PC-3 (cell line): ENCODE measurements around the gene LRRC8E. TPM values are rescaled to one million over a fixed set of nuclear protein-coding genes. Genes with fewer than 3 reads are reported as not detected.

Experiments
- ATAC-seq: fragments of 200-7000 bp; cut with Tn5 transposase; 2 replicates; pipeline ENCODE4 v1.9.1; 2020; ENCODE audit warnings: mild to moderate bottlenecking, moderate library complexity
- BruUV-seq: library from RNA; stranded (reverse); fragments of 400-500 nt; replicated peaks from 2 replicates; lab custom pipeline; 2021; lab: Mats Ljungman, UMichigan
- CTCF ChIA-PET: fragments of 300-600 bp; sonication (Branson Sonifier 250); formaldehyde crosslinking; loops from one replicate; lab custom pipeline; 2022; ENCODE audit warnings: antibody characterized with exemption; lab: Charles Lee
- POLR2A ChIA-PET: fragments of 300-600 bp; sonication (Branson Sonifier 250); formaldehyde crosslinking; loops from one replicate; lab custom pipeline; 2022; ENCODE audit warnings: antibody characterized with exemption; ENCODE audit not compliant: unreplicated experiment; lab: Charles Lee
- DNase-seq: peaks from one replicate; pipeline ENCODE4 v3.0.0-alpha.2; 2015
- H2AFZ ChIP-seq: fragments of 300-600 bp; sonication (generic); 2 replicates; pipeline ENCODE4 v1.6.0; 2016; ENCODE audit warnings: antibody characterized with exemption, low read length
- H3F3A ChIP-seq: fragments of 300-600 bp; sonication (generic); one replicate; pipeline ENCODE4 v1.6.0; 2017; ENCODE audit warnings: antibody characterized with exemption, low read length, control low read depth, mild to moderate bottlenecking; ENCODE audit not compliant: unreplicated experiment
- H3K27ac ChIP-seq: fragments of 300-600 bp; sonication (generic); 2 replicates; pipeline ENCODE4 v1.5.1; 2016; ENCODE audit warnings: mild to moderate bottlenecking, low read length
- H3K27me3 ChIP-seq: fragments of 300-600 bp; sonication (generic); 2 replicates; pipeline ENCODE4 v1.6.1; 2016; ENCODE audit warnings: low read length, mixed read lengths
- H3K36me3 ChIP-seq: fragments of 300-600 bp; sonication (generic); 2 replicates; pipeline ENCODE4 v1.6.1; 2016; ENCODE audit warnings: low read depth, mixed run types, low read length, mixed read lengths
- H3K4me1 ChIP-seq: fragments of 300-600 bp; sonication (generic); 2 replicates; pipeline ENCODE4 v1.5.1; 2016; ENCODE audit warnings: low read length; ENCODE audit not compliant: insufficient read depth
- H3K4me2 ChIP-seq: fragments of 300-600 bp; sonication (generic); 2 replicates; pipeline ENCODE4 v1.6.0; 2016; ENCODE audit warnings: low read length
- H3K4me3 ChIP-seq: fragments of 300-600 bp; sonication (generic); 2 replicates; pipeline ENCODE4 v1.5.1; 2016; ENCODE audit warnings: mild to moderate bottlenecking, low read length, mixed read lengths
- H3K79me2 ChIP-seq: fragments of 300-600 bp; sonication (generic); 2 replicates; pipeline ENCODE4 v1.6.1; 2017; ENCODE audit warnings: low read length, mixed read lengths
- H3K9ac ChIP-seq: fragments of 300-600 bp; sonication (generic); 2 replicates; pipeline ENCODE4 v1.6.0; 2016; ENCODE audit warnings: mild to moderate bottlenecking, low read length
- H3K9me2 ChIP-seq: fragments of 300-600 bp; sonication (generic); replicated peaks from 2 replicates; pipeline ENCODE4 v1.6.1; 2016; ENCODE audit warnings: mixed run types, low read length, mixed read lengths
- H3K9me3 ChIP-seq: fragments of 300-600 bp; sonication (generic); 2 replicates; pipeline ENCODE4 v1.6.1; 2016; ENCODE audit warnings: low read length, mixed read lengths
- H4K20me1 ChIP-seq: fragments of 300-600 bp; sonication (generic); 2 replicates; pipeline ENCODE4 v1.6.1; 2016; ENCODE audit warnings: low read length, mixed read lengths
- EZH2 ChIP-seq: fragments of 300-600 bp; sonication (generic); IDR thresholded peaks from one replicate; pipeline ENCODE4 v1.6.1; 2017; ENCODE audit warnings: antibody characterized with exemption, mild to moderate bottlenecking, low read length; ENCODE audit not compliant: unreplicated experiment
- EZH2phosphoT487 ChIP-seq: fragments of 300-600 bp; sonication (generic); IDR thresholded peaks from 2 replicates; pipeline ENCODE4 v1.6.1; 2018; ENCODE audit warnings: mild to moderate bottlenecking, antibody characterized with exemption, low read length, borderline replicate concordance
- intact Hi-C: fragments of 100-400 bp; cut with micrococcal nuclease; formaldehyde crosslinking; loops from 2 replicates; pipeline ENCODE4 v1.9.0; 2023
- total RNA-seq: library from RNA; depleted of rRNA; stranded (reverse); fragments of >200 nt; gene quantifications from 2 replicates; pipeline ENCODE4 v1.2.3, GENCODE V29; 2014
- TF ChIP-seq, protein P1 (sequence below): fragments of 300-600 bp; sonication (generic); conservative IDR thresholded peaks from 2 replicates; pipeline ENCODE4 v1.5.1; 2017; ENCODE audit warnings: antibody characterized with exemption, low read depth, mild to moderate bottlenecking, low read length

LRRC8E gene
- total RNA-seq, 1 experiment from 2014 or later = 30.8 TPM

GRCh38 chr19:7883105-7883504 lies 5.2 kb upstream of the LRRC8E start:
- no peaks in the 10 kb centered on the region for H3K9me2 ChIP-seq
- CTCF ChIA-PET = interaction anchor here (0.6 kb wide), 1 partner anchor 498 kb away, joined by 3 read pairs; no protein-coding TSS in a partner anchor
- no peak for ATAC-seq

DNA sequence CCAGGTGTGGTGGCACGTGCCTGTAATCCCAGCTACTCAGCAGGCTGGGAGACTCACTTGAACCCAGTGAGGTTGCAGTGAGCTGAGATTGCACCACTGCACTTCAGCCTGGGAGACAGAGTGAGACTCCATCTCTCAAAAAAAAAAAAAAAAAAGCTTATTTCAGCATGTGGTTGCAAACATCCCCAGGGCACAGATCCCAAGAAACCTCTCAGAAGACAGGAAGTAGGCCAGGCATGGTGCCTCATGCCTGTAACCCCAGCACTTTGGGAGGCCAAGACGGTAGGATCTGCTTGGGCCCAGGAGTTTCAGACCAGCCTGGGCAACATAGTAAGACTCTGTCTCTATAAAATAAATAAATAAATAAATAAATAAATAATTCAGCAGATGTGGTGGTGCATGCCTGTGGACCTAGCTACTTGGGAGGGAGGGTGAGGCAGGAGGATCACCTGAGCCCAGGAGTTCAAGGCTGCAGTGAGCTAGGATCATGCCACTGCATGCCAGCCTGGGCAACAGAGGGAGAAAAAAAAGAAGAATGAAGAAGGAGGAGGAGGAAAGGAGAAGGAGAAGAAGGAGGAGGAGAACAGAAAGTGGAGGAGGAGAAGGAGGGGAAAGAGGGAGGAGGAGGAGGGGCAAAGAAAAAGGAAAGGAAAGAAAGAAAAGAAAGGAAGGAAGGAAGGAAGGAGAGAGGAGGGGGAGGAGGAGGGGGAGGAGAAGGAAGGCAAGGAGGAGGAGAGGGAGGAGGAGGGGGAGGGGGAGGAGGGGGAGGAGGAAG lies 4.3 kb upstream of the LRRC8E start:
- intact Hi-C loops = no loop called here
- BruUV-seq = no TSS peak
- no peak overlapping the region for H3K27ac ChIP-seq
- ChIA-PET CTCF (interaction anchor here (0.6 kb wide), 1 partner anchor 499 kb away, joined by 3 read pairs; no protein-coding TSS in a partner anchor), POLR2A (no interaction called here)
- peaks cover 7% of the 10 kb centered on the region for H3K4me1 ChIP-seq
- H3K9ac ChIP-seq = no peak overlapping the region
- no peaks in the 10 kb centered on the region for H3K27me3 ChIP-seq
- DNase-seq = no peak
- H4K20me1 ChIP-seq = no peaks in the 10 kb centered on the region
- H3K36me3 ChIP-seq = no peaks in the 10 kb centered on the region
- H3K4me2 ChIP-seq = no peak overlapping the region
- no peaks in the 10 kb centered on the region for H3K9me3 ChIP-seq
- TF ChIP-seq EZH2phosphoT487 (no peak), EZH2 (no peak)
- TF ChIP-seq, protein P1, sequence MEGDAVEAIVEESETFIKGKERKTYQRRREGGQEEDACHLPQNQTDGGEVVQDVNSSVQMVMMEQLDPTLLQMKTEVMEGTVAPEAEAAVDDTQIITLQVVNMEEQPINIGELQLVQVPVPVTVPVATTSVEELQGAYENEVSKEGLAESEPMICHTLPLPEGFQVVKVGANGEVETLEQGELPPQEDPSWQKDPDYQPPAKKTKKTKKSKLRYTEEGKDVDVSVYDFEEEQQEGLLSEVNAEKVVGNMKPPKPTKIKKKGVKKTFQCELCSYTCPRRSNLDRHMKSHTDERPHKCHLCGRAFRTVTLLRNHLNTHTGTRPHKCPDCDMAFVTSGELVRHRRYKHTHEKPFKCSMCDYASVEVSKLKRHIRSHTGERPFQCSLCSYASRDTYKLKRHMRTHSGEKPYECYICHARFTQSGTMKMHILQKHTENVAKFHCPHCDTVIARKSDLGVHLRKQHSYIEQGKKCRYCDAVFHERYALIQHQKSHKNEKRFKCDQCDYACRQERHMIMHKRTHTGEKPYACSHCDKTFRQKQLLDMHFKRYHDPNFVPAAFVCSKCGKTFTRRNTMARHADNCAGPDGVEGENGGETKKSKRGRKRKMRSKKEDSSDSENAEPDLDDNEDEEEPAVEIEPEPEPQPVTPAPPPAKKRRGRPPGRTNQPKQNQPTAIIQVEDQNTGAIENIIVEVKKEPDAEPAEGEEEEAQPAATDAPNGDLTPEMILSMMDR = no peak
- H3K4me3 ChIP-seq = no peak overlapping the region
- no peaks in the 10 kb centered on the region for H3K9me2 ChIP-seq
- no peak overlapping the region for H2AFZ ChIP-seq
- H3K79me2 ChIP-seq = peaks cover 6% of the 10 kb centered on the region
- ATAC-seq = no peak
- no peaks in the 10 kb centered on the region for H3F3A ChIP-seq

More at GRCh38 chr19:7883105-7883504, 5.2 kb upstream of the LRRC8E start:
- no peak for TF ChIP-seq EZH2phosphoT487
- TF ChIP-seq EZH2 = no peak
- TF ChIP-seq, protein P1 = no peak
- no peak overlapping the region for H3K4me2 ChIP-seq
- H3K9ac ChIP-seq = no peak overlapping the region
- H3K27me3 ChIP-seq = no peaks in the 10 kb centered on the region
- no peaks in the 10 kb centered on the region for H3K79me2 ChIP-seq
- H3K9me3 ChIP-seq = no peaks in the 10 kb centered on the region
- no TSS peak for BruUV-seq
- no peak overlapping the region for H2AFZ ChIP-seq
- DNase-seq = no peak
- H3K27ac ChIP-seq = no peak overlapping the region
- no peaks in the 10 kb centered on the region for H3K36me3 ChIP-seq
- no peaks in the 10 kb centered on the region for H4K20me1 ChIP-seq
- intact Hi-C loops = no loop called here
- no peak overlapping the region for H3K4me3 ChIP-seq
- H3F3A ChIP-seq = no peaks in the 10 kb centered on the region
- POLR2A ChIA-PET = interaction anchor here (0.6 kb wide), 1 partner anchor 25 kb away, joined by 3 read pairs; no protein-coding TSS in a partner anchor
- H3K4me1 ChIP-seq = peaks cover 2% of the 10 kb centered on the region; the same call in 1 of the 2 replicates

DNA sequence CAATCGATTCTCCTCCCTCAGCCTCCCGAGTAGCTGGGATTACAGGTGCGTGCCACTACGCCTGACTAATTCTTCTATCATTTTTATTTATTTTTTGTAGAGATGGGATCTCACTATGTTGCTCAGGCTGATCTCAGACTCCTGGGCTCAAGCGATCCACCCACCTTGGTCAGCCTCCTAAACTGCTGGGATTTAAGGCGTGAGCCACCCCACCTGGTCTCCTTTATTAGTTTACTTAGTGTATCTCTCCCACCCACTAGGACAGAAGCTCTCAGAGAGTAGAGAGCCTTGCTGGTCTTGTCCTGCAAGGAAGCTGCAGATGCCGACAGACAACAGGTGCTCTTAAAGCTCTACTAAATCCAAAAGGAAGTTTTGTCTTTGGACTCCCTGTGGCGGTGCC lies 2.5 kb upstream of the LRRC8E start:
- H2AFZ ChIP-seq = no peak overlapping the region
- ChIA-PET CTCF (no interaction called here), POLR2A (interaction anchor here (0.5 kb wide), 1 partner anchor 16 kb away, joined by 3 read pairs; no protein-coding TSS in a partner anchor)
- no peak overlapping the region for H3K4me2 ChIP-seq
- no peak overlapping the region for H3K9ac ChIP-seq
- H3K4me3 ChIP-seq = no peak overlapping the region
- no peaks in the 10 kb centered on the region for H3K36me3 ChIP-seq
- no peaks in the 10 kb centered on the region for H3K9me3 ChIP-seq
- peaks cover 14% of the 10 kb centered on the region for H3K4me1 ChIP-seq
- H4K20me1 ChIP-seq = no peaks in the 10 kb centered on the region
- peaks cover 24% of the 10 kb centered on the region for H3K79me2 ChIP-seq
- DNase-seq (no peak), ATAC-seq (no peak)
- no peak overlapping the region for H3K27ac ChIP-seq
- TF ChIP-seq, protein P1 = no peak
- no peak for TF ChIP-seq EZH2phosphoT487
- no peak for TF ChIP-seq EZH2
- no TSS peak for BruUV-seq
- H3K9me2 ChIP-seq = no peaks in the 10 kb centered on the region
- no peaks in the 10 kb centered on the region for H3F3A ChIP-seq
- intact Hi-C loops = no loop called here
- H3K27me3 ChIP-seq = no peaks in the 10 kb centered on the region
